Caco-2 (cell line): ENCODE data around the gene IQGAP3. TPM values are rescaled to one million over a fixed set of nuclear protein-coding genes. Genes with fewer than 3 reads are reported as not detected.

Experiments
- BruUV-seq: library from RNA; stranded (reverse); fragments of 400-500 nt; replicated peaks from 2 replicates; lab custom pipeline; 2021; lab: Mats Ljungman, UMichigan
- CTCF ChIA-PET: fragments of 300-600 bp; sonication (Branson Sonifier 250); formaldehyde crosslinking; loops from one replicate; lab custom pipeline; 2022; ENCODE audit warnings: antibody characterized with exemption; lab: Charles Lee
- POLR2A ChIA-PET: fragments of 300-600 bp; sonication (Branson Sonifier 250); formaldehyde crosslinking; loops from one replicate; lab custom pipeline; 2022; ENCODE audit warnings: antibody characterized with exemption; lab: Charles Lee
- DNase-seq, 2 experiments: peaks; one replicate each; pipeline versions ENCODE4 v3.0.0 to v3.0.0-alpha.2; 2020 to 2022
- H3K27me3 ChIP-seq: replicated peaks from 2 replicates; pipeline ENCODE4 v1.6.0; 2011; ENCODE audit warnings: low read length; ENCODE audit not compliant: control insufficient read depth, insufficient read depth
- H3K36me3 ChIP-seq: 2 replicates; pipeline ENCODE4 v1.5.1; 2011; ENCODE audit warnings: low read length; ENCODE audit not compliant: control insufficient read depth, insufficient read depth
- H3K4me1 ChIP-seq: fragments of 250-450 bp; sonication (Bioruptor Pico); 2 replicates; pipeline ENCODE4 v1.5.1; 2020; ENCODE audit warnings: mild to moderate bottlenecking
- H3K4me3 ChIP-seq: 2 replicates; pipeline ENCODE4 v1.5.1; 2011; ENCODE audit warnings: low read depth, mild to moderate bottlenecking, control low read depth, low read length
- H3K9me3 ChIP-seq: fragments of 250-450 bp; sonication (Bioruptor Pico); 2 replicates; pipeline ENCODE4 v1.5.1; 2020; ENCODE audit warnings: mild to moderate bottlenecking, moderate library complexity
- H3K27ac Mint-ChIP-seq: one replicate; pipeline ENCODE4 v1.8.0; 2022; ENCODE audit warnings: mixed read lengths; ENCODE audit not compliant: unreplicated experiment
- H3K27me3 Mint-ChIP-seq: one replicate; pipeline ENCODE4 v1.8.0; 2022; ENCODE audit warnings: mixed read lengths; ENCODE audit not compliant: insufficient read depth, unreplicated experiment
- H3K36me3 Mint-ChIP-seq: one replicate; pipeline ENCODE4 v1.8.0; 2022; ENCODE audit warnings: mild to moderate bottlenecking, mixed read lengths; ENCODE audit not compliant: insufficient read depth, unreplicated experiment
- H3K4me1 Mint-ChIP-seq: one replicate; pipeline ENCODE4 v1.8.0; 2022; ENCODE audit warnings: low read depth, mixed read lengths; ENCODE audit not compliant: unreplicated experiment
- H3K4me3 Mint-ChIP-seq: one replicate; pipeline ENCODE4 v1.8.0; 2022; ENCODE audit warnings: mild to moderate bottlenecking, moderate library complexity, mixed read lengths; ENCODE audit not compliant: unreplicated experiment
- H3K9me3 Mint-ChIP-seq: one replicate; pipeline ENCODE4 v1.8.0; 2022; ENCODE audit warnings: mixed read lengths; ENCODE audit not compliant: unreplicated experiment
- CTCF ChIP-seq, 2 experiments: fragments of 200-600 bp in 1 of 2; IDR thresholded peaks; 1 replicate in 1 of 2; 2 replicates in 1 of 2; pipeline versions ENCODE4 v1.5.1 to v1.8.0; 2011 to 2022; ENCODE audit warnings: antibody characterized with exemption in 1 of 2, control low read depth in 1 of 2, inconsistent platforms in 1 of 2, low read depth in 1 of 2, low read length in 1 of 2, mild to moderate bottlenecking in 1 of 2, moderate library complexity in 1 of 2; ENCODE audit not compliant: insufficient read depth in 1 of 2, severe bottlenecking in 1 of 2, unreplicated experiment in 1 of 2
- intact Hi-C: fragments of 100-400 bp; cut with micrococcal nuclease; formaldehyde crosslinking; loops from one replicate; pipeline ENCODE4 v1.10.0; 2022; ENCODE audit not compliant: unreplicated experiment
- total RNA-seq: library from RNA; stranded (reverse); gene quantifications from 2 replicates; pipeline ENCODE4 v1.2.3, GENCODE V29; 2022

IQGAP3 gene
- total RNA-seq, 1 experiment from 2014 or later, result 37.6 TPM

- Histone ChIP-seq H3K4me1 (peaks cover 8% of the 10 kb centered on the region; the same call in 1 of the 2 replicates), H3K36me3 (no peaks in the 10 kb centered on the region), H3K27me3 (no peaks in the 10 kb centered on the region), H3K9me3 (no peaks in the 10 kb centered on the region), H3K4me3 (no peak overlapping the region)
- intact Hi-C loops, result no loop called here
- H3K27ac Mint-ChIP-seq, result no peak overlapping the region
- BruUV-seq, result no TSS peak
- H3K4me1 Mint-ChIP-seq, result peaks cover 7% of the 10 kb centered on the region
- no peak overlapping the region for H3K4me3 Mint-ChIP-seq
- ChIA-PET POLR2A (no interaction called here), CTCF (interaction anchor here (0.9 to 1.2 kb wide), 2 partner anchors 129 to 141 kb away, joined by 3 to 4 read pairs; no protein-coding TSS in a partner anchor)
- no peaks in the 10 kb centered on the region for H3K9me3 Mint-ChIP-seq
- peak in 1 of 2 experiments; percentile 32 for DNase-seq
- no peak for TF ChIP-seq CTCF (IDR thresholded peaks at IDR 0.05; ENCODE audit: insufficient read depth in 1 of 2, low read depth in 1 of 2, low read length in 1 of 2, severe bottlenecking in 1 of 2, unreplicated experiment in 1 of 2)
- no peaks in the 10 kb centered on the region for H3K27me3 Mint-ChIP-seq
- no peaks in the 10 kb centered on the region for H3K36me3 Mint-ChIP-seq
These were observed 14.6 kb upstream of the IQGAP3 start for GRCh38 chr1:156586892-156587477.

DNA sequence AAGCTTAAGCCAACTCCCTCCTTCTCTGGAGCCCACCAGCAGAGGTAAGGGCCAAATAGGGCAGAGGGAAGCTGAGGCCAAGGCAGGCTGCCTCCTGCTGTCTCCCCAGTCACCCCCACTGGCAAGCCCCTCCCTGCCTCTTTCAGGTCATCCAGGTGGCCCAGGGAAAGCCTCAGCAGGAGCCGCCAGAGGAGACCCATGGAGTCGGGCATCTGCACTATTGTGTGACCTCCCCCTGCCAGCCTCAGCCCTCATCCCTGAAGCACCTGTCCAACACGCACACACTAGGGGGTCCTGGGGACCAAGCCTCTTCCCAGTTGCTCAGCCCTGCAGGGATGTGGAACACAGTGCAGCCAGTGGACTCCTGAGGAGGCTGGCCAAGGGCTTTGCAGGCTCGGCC lies 14.0 kb upstream of the IQGAP3 start:
- no peak overlapping the region for H3K4me3 ChIP-seq
- no peak for TF ChIP-seq CTCF (IDR thresholded peaks at IDR 0.05; ENCODE audit: insufficient read depth in 1 of 2, low read depth in 1 of 2, low read length in 1 of 2, severe bottlenecking in 1 of 2, unreplicated experiment in 1 of 2)
- POLR2A ChIA-PET, result no interaction called here

GRCh38 chr1:156584813-156585212 lies 12.4 kb upstream of the IQGAP3 start:
- BruUV-seq, result no TSS peak
- ChIA-PET CTCF (interaction anchor here (0.6 to 1.1 kb wide), 4 partner anchors 23 to 122 kb away, joined by 3 to 5 read pairs (median 4); no protein-coding TSS in a partner anchor), POLR2A (no interaction called here)

More for the DNA sequence above, 14.0 kb upstream of the IQGAP3 start:
- Mint-ChIP-seq H3K27me3 (no peaks in the 10 kb centered on the region), H3K36me3 (no peaks in the 10 kb centered on the region), H3K27ac (no peak overlapping the region), H3K4me1 (peaks cover 7% of the 10 kb centered on the region), H3K9me3 (no peaks in the 10 kb centered on the region), H3K4me3 (no peak overlapping the region)
- no peaks in the 10 kb centered on the region for H3K9me3 ChIP-seq
- peaks cover 8% of the 10 kb centered on the region; the same call in 1 of the 2 replicates for H3K4me1 ChIP-seq
- DNase-seq, result no peak
- CTCF ChIA-PET, result interaction anchor here (0.5 to 1.2 kb wide), 3 partner anchors 10 to 141 kb away, joined by 3 to 4 read pairs (median 3); no protein-coding TSS in a partner anchor
- intact Hi-C loops, result no loop called here
- H3K27me3 ChIP-seq, result no peaks in the 10 kb centered on the region
- H3K36me3 ChIP-seq, result no peaks in the 10 kb centered on the region
- BruUV-seq, result no TSS peak

More at GRCh38 chr1:156584813-156585212, 12.4 kb upstream of the IQGAP3 start:
- Mint-ChIP-seq H3K9me3 (no peaks in the 10 kb centered on the region), H3K4me3 (no peak overlapping the region), H3K36me3 (no peaks in the 10 kb centered on the region), H3K27me3 (no peaks in the 10 kb centered on the region), H3K4me1 (no peaks in the 10 kb centered on the region), H3K27ac (no peak overlapping the region)
- Histone ChIP-seq H3K9me3 (no peaks in the 10 kb centered on the region), H3K36me3 (no peaks in the 10 kb centered on the region), H3K4me3 (no peak overlapping the region), H3K27me3 (no peaks in the 10 kb centered on the region), H3K4me1 (no peaks in the 10 kb centered on the region)
- peak; percentile 55 to 75 for TF ChIP-seq CTCF (IDR thresholded peaks at IDR 0.05; ENCODE audit: insufficient read depth in 1 of 2, low read depth in 1 of 2, low read length in 1 of 2, severe bottlenecking in 1 of 2, unreplicated experiment in 1 of 2)
- intact Hi-C loops, result loop anchor here (1.0 to 5.0 kb wide), 2 partner anchors 23 to 128 kb away; no protein-coding TSS in a partner anchor
- DNase-seq, result peak; percentile 56 to 63
